PC-3 (cell line): ENCODE results near the gene MAD1L1.

Experiments
- EZH2phosphoT487 ChIP-seq: fragments of 300-600 bp; sonication (generic); IDR thresholded peaks from 2 replicates; pipeline ENCODE4 v1.6.1; 2018; ENCODE audit warnings: mild to moderate bottlenecking, antibody characterized with exemption, low read length, borderline replicate concordance
- TF ChIP-seq, protein P1 (sequence below): fragments of 300-600 bp; sonication (generic); conservative IDR thresholded peaks from 2 replicates; pipeline ENCODE4 v1.5.1; 2017; ENCODE audit warnings: antibody characterized with exemption, low read depth, mild to moderate bottlenecking, low read length

DNA sequence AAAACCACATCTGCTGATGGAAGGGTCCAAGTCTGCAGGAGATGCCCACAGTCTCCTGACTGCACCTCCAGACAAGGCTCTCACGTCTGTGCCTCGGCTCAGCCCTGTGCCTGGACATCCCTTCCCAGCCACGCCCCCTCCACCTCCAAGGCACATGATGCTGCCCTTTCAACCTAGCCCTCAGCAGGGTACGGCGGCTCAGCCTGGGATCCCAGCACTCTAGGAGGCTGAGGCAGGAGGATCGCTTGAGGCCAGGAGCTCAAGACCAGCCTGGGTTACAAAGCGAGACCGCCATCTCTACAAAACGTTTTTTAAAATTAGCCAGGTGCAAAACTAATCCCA is 14.3 kb downstream of the MAD1L1 start:
- TF ChIP-seq, protein P1, sequence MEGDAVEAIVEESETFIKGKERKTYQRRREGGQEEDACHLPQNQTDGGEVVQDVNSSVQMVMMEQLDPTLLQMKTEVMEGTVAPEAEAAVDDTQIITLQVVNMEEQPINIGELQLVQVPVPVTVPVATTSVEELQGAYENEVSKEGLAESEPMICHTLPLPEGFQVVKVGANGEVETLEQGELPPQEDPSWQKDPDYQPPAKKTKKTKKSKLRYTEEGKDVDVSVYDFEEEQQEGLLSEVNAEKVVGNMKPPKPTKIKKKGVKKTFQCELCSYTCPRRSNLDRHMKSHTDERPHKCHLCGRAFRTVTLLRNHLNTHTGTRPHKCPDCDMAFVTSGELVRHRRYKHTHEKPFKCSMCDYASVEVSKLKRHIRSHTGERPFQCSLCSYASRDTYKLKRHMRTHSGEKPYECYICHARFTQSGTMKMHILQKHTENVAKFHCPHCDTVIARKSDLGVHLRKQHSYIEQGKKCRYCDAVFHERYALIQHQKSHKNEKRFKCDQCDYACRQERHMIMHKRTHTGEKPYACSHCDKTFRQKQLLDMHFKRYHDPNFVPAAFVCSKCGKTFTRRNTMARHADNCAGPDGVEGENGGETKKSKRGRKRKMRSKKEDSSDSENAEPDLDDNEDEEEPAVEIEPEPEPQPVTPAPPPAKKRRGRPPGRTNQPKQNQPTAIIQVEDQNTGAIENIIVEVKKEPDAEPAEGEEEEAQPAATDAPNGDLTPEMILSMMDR = no peak
- TF ChIP-seq EZH2phosphoT487 = no peak
